Left hindlimb (tissue), 1 donor: ENCODE measurements around the gene ZNF705A.
"Not testable (repeated sequence)": the region's sequence is repeated elsewhere in the genome, so short reads cannot be mapped to it uniquely, and the experiment has no call there.

Experiments
- DNase-seq: peaks from one replicate; pipeline ENCODE4 v3.0.0-alpha.2; 2018

ZNF705A gene

GRCh38 chr12:8188088-8188487 lies 31.3 kb downstream of the ZNF705A start:
- DNase-seq, result not testable (repeated sequence)

GRCh38 chr12:8197685-8198308 lies 41.0 kb downstream of the ZNF705A start:
- DNase-seq, result not testable (repeated sequence)

DNA sequence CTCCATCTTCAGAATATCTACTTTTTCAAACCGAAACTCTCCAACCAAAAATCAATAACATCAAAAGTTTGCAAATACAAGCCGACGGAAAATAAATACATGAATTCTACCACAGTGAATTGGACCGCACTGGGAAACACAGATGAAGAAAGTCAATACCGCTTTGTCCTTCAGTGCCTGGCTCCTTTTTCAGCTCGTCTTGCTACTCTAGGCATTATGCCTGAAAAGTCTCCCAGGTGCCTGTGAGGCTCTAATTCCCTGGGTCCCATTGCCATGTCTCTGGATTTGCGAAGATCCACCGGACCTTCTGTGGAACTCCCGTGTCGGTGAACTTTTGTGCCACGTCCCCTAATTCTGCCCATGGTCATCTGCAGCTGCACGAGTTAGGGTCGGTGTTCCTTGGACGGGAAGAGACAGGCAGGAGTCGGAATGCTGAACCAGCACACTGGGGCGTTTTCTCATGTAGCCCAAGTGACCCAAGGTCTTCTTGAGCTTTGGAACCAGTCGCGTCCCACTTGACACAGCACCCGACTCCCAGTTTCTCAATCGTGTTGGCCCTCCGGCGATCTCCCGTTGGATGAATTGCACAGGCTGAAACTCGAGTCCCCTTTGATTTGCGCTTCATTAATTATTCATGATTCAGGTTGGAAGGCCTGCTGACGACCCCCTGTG lies 62.0 kb downstream of the ZNF705A start:
- not testable (repeated sequence) for DNase-seq

GRCh38 chr12:8221375-8221774 lies 64.6 kb downstream of the ZNF705A start:
- DNase-seq, result not testable (repeated sequence)

DNA sequence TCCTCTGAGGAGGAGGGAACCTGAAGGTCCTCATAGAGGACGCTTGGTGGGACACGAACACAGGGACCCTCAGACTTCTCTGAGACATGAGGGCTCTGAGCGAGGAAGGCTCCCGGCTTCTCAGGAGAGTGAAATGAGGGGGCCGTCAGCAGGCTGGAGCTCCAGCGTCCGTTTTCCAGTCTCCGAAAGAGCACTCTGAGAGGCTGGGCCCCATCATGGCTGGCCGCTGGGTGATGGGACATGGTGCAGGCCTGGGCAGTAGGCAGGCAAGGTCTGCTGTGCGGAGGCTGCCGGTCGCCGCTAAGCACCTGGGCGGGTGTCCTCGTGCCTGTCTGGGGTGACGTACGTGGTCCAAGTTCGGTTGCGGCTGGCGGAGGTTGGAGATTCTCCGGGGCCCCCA lies 65.0 kb downstream of the ZNF705A start:
- not testable (repeated sequence) for DNase-seq

GRCh38 chr12:8222303-8222702 lies 65.5 kb downstream of the ZNF705A start:
- DNase-seq, result not testable (repeated sequence)

GRCh38 chr12:8223646-8224045 lies 66.8 kb downstream of the ZNF705A start:
- DNase-seq, result not testable (repeated sequence)

GRCh38 chr12:8224782-8225181 lies 68.0 kb downstream of the ZNF705A start:
- not testable (repeated sequence) for DNase-seq

DNA sequence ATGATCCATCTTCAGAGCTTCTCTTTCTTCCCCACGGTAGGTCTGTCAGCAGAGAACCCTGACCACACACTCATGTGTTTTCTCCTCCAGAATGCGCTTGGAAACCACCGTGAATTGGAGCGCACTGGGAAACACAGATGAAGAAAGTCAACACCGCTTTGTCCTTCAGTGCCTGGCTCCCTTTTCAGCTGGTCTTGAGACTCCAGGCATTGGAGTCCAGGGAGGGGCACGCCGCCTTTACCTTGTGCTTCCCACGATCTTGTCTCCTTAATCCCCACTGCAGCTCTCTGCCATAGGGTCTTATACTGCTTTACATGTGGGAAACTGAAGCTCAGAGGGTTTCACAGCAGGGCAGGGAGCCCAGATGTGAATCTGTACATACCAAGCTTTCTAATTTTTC lies 69.5 kb downstream of the ZNF705A start:
- DNase-seq, result no peak

- not testable (repeated sequence) for DNase-seq
Measured at GRCh38 chr12:8226992-8227731, 70.3 kb downstream of the ZNF705A start, which contains the start of gene FAM90A1. FAM90A1 (minus strand) TSS chr12:8227618; CDS start chr12:8224832, 2,786 bp downstream.

DNA sequence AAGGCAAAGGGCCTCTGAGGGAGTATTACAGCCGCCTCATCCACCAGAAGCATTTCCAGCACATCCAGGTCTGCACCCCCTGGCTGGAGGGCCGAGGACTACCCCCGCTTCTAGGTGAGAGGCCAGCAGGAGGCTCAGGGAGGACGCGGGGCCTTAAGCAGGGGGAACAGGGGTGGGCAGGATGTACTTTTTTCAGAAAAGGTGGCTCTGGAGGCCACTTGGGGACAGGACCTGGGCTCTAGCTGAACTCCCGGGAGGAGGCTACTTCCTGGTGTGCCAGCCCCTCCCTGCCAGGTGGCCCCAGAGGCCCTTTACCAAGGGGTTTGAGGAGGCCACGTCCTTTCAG lies 70.9 kb downstream of the ZNF705A start:
- not testable (repeated sequence) for DNase-seq

- DNase-seq, result not testable (repeated sequence)
Measured at GRCh38 chr12:8228607-8229006, 71.8 kb downstream of the ZNF705A start.

DNA sequence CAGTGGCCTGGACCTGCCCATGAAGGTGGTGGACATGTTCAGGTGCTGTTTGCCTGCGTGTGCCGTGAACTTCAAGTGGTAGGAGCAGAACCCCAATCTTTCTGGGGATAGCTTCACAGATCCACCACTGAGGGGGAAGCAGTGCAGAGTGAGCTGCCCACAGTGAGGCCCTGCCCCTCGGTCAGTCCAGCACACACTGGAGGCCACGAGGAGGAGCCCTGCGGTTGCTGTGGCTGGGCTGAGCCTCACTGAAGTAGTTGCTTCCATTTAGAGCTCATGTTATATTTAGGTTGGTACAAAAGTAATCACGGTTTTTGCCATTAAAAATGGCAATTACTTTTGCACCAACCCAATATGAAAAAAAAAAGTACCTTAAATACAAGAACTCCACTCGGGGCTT lies 72.7 kb downstream of the ZNF705A start:
- DNase-seq, result not testable (repeated sequence)
